ENCODE measurements around the gene IFIT2. TPM values are rescaled to one million over a fixed set of nuclear protein-coding genes. Genes with fewer than 3 reads are reported as not detected.

Gene IFIT2
- total RNA-seq, 1 donor from 2014 or later, result 4.9 TPM

DNA sequence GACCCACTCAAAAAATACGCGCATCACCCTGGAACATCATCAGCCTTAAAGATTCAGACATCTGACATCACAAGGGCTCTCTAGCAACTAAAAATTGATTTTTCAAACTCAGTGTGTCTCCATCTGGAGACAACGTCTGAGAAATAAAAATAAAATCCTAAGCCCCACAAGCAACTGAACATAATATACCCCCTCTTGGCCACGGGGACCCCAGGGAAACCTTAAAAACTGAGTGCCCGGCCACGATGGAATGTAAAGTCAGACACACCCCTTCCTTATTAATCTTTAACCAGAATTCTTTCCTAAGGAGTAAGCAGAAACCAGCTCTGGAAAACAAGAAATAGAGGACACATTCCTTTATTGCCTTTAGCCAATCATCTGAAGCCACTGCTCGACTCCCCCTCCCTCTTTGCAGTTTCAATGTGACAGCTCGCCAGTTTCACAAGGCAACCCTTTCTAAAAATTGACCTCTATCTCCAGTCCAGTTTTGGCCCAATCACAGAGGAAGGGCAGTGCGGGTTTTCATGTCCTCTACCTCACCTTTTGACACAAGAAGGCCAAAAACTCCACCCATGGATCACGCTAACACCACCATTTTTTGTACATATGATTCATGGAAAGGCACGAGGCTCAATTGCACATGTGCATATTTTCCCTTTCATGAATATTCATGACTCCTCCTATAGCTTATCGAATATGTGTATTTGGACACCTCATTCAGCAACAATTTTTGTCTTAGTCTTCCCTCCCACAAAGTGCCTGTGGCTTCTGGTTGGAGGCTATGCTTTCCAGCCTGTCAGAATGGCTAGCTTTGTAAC, 50.1 kb downstream of the IFIT2 start:
- Mint-ChIP-seq H3K36me3 (ENCODE audit: low read depth) (no peaks in the 10 kb centered on the region), H3K27me3 (no peaks in the 10 kb centered on the region), H3K4me3 (no peak overlapping the region), H3K9me3 (peaks cover 7% of the 10 kb centered on the region), H3K27ac (peak overlapping the region; percentile 43), H3K4me1 (peaks cover 48% of the 10 kb centered on the region)
- ChIA-PET CTCF (no interaction called here), POLR2A (no interaction called here)
- DNase-seq (no peak), ATAC-seq (ENCODE audit: low read depth) (no peak)
- intact Hi-C loops (cut with micrococcal nuclease), result no loop called here
- TF ChIP-seq, protein P1, sequence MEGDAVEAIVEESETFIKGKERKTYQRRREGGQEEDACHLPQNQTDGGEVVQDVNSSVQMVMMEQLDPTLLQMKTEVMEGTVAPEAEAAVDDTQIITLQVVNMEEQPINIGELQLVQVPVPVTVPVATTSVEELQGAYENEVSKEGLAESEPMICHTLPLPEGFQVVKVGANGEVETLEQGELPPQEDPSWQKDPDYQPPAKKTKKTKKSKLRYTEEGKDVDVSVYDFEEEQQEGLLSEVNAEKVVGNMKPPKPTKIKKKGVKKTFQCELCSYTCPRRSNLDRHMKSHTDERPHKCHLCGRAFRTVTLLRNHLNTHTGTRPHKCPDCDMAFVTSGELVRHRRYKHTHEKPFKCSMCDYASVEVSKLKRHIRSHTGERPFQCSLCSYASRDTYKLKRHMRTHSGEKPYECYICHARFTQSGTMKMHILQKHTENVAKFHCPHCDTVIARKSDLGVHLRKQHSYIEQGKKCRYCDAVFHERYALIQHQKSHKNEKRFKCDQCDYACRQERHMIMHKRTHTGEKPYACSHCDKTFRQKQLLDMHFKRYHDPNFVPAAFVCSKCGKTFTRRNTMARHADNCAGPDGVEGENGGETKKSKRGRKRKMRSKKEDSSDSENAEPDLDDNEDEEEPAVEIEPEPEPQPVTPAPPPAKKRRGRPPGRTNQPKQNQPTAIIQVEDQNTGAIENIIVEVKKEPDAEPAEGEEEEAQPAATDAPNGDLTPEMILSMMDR (IDR thresholded peaks at IDR 0.05), result no peak

DNA sequence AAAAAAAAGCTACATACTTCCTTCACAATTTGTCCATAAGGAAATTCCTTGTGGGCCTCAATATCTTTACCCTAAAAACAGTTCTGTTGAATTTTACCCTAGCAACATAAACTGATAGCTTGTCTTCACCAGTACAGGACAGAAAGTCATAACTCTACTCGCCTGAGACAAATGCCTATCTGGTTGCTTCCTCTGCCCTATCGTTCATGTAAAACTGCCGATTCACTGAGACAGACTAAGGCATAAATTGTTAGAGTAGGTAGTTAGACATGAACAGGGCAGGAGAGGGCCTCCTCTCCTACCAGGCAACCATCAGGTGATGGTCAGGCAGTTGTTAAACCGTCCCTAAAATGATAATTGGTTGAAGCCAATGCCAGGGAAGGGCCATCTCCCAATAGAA, 51.0 kb downstream of the IFIT2 start:
- Mint-ChIP-seq H3K4me1 (peaks cover 41% of the 10 kb centered on the region), H3K27ac (no peak overlapping the region), H3K9me3 (peaks cover 7% of the 10 kb centered on the region), H3K27me3 (no peaks in the 10 kb centered on the region), H3K36me3 (ENCODE audit: low read depth) (no peaks in the 10 kb centered on the region), H3K4me3 (no peak overlapping the region)
- DNase-seq (no peak), ATAC-seq (ENCODE audit: low read depth) (no peak)
- TF ChIP-seq, protein P1 (IDR thresholded peaks at IDR 0.05), result no peak
- intact Hi-C loops (cut with micrococcal nuclease), result no loop called here
- ChIA-PET POLR2A (interaction anchor here (0.6 kb wide), 1 partner anchor 62 kb away, joined by 3 read pairs; the partner anchor contains the start of gene IFIT5), CTCF (no interaction called here)

DNA sequence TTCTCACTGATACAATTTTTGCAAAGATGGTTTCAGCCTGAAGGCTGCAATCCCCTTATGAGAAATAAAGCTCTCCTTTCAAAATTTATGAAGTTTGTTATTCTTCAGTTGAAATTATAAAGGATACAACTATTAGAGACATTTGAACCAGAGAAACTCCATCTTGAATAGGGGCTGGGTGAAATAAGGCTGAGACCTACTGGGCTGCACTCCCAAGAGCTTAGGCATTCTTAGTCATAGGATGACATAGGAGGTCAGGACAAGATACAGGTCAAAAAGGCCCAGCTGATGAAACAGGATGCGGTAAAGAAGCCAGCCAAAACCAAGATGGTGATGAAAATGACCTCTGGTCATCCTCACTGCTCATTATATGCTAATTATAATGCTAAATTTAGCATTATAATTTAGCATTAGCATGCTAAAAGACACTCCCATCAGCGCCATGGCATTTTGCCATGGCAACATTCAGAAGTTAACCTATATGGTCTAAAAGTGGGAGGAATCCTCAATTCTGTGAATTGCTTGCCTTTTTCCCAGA, 53.6 kb downstream of the IFIT2 start:
- ChIA-PET CTCF (no interaction called here), POLR2A (no interaction called here)
- ATAC-seq (ENCODE audit: low read depth) (no peak), DNase-seq (no peak)
- Mint-ChIP-seq H3K4me1 (peaks cover 18% of the 10 kb centered on the region), H3K9me3 (peaks cover 7% of the 10 kb centered on the region), H3K27me3 (no peaks in the 10 kb centered on the region), H3K4me3 (no peak overlapping the region), H3K27ac (no peak overlapping the region), H3K36me3 (ENCODE audit: low read depth) (no peaks in the 10 kb centered on the region)
- intact Hi-C loops (cut with micrococcal nuclease), result no loop called here
- TF ChIP-seq, protein P1 (IDR thresholded peaks at IDR 0.05), result no peak

DNA sequence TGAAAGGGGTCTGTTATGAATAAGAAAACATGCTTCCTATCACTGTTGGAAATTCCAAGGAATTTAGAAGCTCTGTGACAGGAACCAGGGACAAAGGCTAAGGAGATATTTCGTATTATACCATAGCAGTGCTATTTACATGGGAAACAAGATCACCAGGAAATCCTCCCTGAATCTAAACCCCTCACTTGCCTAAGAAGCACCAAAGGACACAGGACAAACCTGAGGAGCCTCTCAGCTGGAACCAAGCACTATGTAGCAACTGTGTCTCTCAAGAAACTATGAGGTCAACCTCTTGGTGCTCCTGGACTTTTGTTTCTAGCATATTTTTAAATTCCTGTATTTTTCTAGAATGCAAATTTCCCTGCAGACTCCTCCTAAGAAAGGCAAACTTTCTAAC, 55.2 kb downstream of the IFIT2 start:
- no peaks in the 10 kb centered on the region for H3K36me3 Mint-ChIP-seq (ENCODE audit: low read depth)
- ATAC-seq (ENCODE audit: low read depth) (no peak), DNase-seq (no peak)
- peaks cover 2% of the 10 kb centered on the region for H3K4me1 Mint-ChIP-seq
- intact Hi-C loops (cut with micrococcal nuclease), result no loop called here
- no peak overlapping the region for H3K27ac Mint-ChIP-seq
- ChIA-PET CTCF (no interaction called here), POLR2A (no interaction called here)
- H3K4me3 Mint-ChIP-seq, result no peak overlapping the region
- peaks cover 7% of the 10 kb centered on the region for H3K9me3 Mint-ChIP-seq
- H3K27me3 Mint-ChIP-seq, result no peaks in the 10 kb centered on the region
- TF ChIP-seq, protein P1 (IDR thresholded peaks at IDR 0.05), result no peak

DNA sequence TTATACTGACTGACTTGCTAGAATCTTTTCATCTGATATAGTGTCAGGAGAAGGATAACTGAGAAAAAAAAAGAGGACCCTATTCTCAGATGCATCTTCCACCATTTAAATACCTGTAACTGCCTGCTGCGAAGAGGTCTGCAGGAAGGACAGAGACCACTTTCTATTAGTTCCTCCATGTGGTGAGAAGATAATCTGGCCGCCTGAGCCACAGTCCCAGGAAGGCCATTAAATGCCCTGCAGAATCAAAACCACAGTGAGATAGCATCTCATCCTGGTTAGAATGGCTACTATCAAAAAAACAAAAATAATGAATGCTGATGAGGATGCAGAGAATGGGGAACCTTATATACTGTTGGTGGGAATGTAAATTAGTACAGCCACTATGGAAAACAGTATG, 56.1 kb downstream of the IFIT2 start:
- Mint-ChIP-seq H3K4me1 (peaks cover 2% of the 10 kb centered on the region), H3K27me3 (no peaks in the 10 kb centered on the region), H3K4me3 (no peak overlapping the region), H3K27ac (no peak overlapping the region), H3K36me3 (ENCODE audit: low read depth) (no peaks in the 10 kb centered on the region), H3K9me3 (peaks cover 7% of the 10 kb centered on the region)
- TF ChIP-seq, protein P1 (IDR thresholded peaks at IDR 0.05), result no peak
- no peak for DNase-seq
- ChIA-PET CTCF (no interaction called here), POLR2A (no interaction called here)
- intact Hi-C loops (cut with micrococcal nuclease), result no loop called here
- ATAC-seq (ENCODE audit: low read depth), result no peak

Other genes with a start within 250 kb of the IFIT2 start
- gene CH25H, start 94.7 kb upstream of the IFIT2 start, total RNA-seq, result not detected in 2 replicates
- 32.8 and 35.3 TPM in 2 replicates for gene LIPA, start 50.3 kb upstream of the IFIT2 start, total RNA-seq
- 3.2 TPM in 2 replicates for gene IFIT3, start 26.0 kb downstream of the IFIT2 start, total RNA-seq
- not detected in 2 replicates for gene IFIT1B, start 76.0 kb downstream of the IFIT2 start, total RNA-seq
- 0.95 and 1.3 TPM in 2 replicates for gene IFIT1, start 90.6 kb downstream of the IFIT2 start, total RNA-seq
- gene IFIT5, start 112.5 kb downstream of the IFIT2 start, total RNA-seq, result 20.0 and 21.3 TPM in 2 replicates
- not detected in 2 replicates for gene SLC16A12, start 233.5 kb downstream of the IFIT2 start, total RNA-seq

All from activated B cell treated with CpG ODN at 0.5 μM for 24 hours (primary cell).